AG09309 (cell line): ENCODE data around the gene PC.

Experiments used
- DNase-seq: peaks from one replicate; pipeline ENCODE4 v3.0.0-alpha.2; 2010; ENCODE audit warnings: low read depth
- H3K4me3 ChIP-seq: 2 replicates; pipeline ENCODE4 v1.5.1; 2011; ENCODE audit warnings: mild to moderate bottlenecking, low read depth, low read length, moderate library complexity; ENCODE audit not compliant: control insufficient read depth
- TF ChIP-seq, protein P1 (sequence below): IDR thresholded peaks from 2 replicates; pipeline ENCODE4 v1.5.1; 2011; ENCODE audit warnings: mild to moderate bottlenecking, low read depth, low read length, inconsistent platforms; ENCODE audit not compliant: insufficient read depth, control insufficient read depth; ENCODE audit errors: missing control alignments

PC gene

GRCh38 chr11:66879000-66879399 is 79.2 kb downstream of the PC start:
- TF ChIP-seq, protein P1, sequence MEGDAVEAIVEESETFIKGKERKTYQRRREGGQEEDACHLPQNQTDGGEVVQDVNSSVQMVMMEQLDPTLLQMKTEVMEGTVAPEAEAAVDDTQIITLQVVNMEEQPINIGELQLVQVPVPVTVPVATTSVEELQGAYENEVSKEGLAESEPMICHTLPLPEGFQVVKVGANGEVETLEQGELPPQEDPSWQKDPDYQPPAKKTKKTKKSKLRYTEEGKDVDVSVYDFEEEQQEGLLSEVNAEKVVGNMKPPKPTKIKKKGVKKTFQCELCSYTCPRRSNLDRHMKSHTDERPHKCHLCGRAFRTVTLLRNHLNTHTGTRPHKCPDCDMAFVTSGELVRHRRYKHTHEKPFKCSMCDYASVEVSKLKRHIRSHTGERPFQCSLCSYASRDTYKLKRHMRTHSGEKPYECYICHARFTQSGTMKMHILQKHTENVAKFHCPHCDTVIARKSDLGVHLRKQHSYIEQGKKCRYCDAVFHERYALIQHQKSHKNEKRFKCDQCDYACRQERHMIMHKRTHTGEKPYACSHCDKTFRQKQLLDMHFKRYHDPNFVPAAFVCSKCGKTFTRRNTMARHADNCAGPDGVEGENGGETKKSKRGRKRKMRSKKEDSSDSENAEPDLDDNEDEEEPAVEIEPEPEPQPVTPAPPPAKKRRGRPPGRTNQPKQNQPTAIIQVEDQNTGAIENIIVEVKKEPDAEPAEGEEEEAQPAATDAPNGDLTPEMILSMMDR: no peak
- H3K4me3 ChIP-seq: no peak overlapping the region
- DNase-seq: no peak

DNA sequence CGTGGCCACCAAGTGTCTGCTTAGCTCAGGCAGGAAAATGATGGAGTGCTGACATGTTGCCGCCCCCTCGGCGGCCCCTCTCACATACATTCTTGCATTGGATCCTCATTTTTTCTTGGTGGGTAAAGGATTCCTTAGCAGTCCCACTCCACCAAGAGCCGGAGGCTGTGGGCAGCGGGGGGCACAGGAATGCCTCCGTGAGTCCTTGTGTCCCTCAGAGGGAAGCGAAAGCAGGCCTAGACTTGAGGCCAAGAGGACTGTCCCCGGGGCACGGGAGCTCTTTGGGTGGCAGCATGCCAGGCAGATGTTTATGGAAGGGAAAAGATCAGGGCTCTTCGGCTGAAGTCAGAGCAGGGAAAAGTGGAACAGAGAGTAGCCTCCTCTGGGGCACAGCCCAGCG is 79.7 kb downstream of the PC start:
- no peak for DNase-seq
- H3K4me3 ChIP-seq: no peak overlapping the region
- TF ChIP-seq, protein P1: no peak

DNA sequence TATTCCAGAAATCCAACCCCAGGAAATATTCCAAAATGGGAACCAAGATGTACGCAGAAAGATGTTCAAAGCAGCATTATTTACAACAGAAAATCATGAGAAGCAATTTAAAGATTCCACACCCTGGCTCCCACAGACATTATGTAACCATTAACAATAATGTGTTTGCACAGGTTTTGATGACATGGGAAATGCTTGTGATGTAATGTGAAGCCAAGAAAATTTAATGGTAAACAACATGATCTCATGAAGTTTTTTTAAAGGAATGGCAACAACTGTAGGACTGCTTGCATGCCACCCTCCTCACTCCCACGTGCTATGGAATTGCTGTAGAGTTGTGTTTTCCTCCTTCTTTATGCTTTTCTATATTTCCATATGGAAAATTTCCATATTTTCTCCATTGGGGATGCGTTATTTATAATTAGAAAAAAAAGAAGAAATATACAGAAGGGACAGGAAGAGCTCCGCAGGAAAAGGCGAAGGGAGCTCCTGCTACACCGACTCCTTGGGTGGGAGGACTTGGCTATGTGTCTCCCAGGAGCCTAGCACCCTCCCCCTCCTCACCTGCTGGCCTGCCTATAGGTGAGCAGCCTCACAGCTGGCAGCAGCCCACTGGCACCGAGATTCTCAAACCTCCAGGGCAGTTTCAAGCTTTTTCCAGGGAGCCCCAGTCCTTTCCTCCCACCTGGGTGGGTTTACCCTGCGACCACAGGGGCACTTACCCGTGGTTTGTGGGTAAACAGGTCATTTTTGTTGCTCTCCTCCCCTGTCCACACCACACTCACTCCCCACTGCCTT is 80.4 kb downstream of the PC start:
- no peak for DNase-seq
- H3K4me3 ChIP-seq: no peak overlapping the region
- TF ChIP-seq, protein P1: no peak

GRCh38 chr11:66875378-66875777 is 82.8 kb downstream of the PC start:
- DNase-seq: no peak
- TF ChIP-seq, protein P1: no peak

DNA sequence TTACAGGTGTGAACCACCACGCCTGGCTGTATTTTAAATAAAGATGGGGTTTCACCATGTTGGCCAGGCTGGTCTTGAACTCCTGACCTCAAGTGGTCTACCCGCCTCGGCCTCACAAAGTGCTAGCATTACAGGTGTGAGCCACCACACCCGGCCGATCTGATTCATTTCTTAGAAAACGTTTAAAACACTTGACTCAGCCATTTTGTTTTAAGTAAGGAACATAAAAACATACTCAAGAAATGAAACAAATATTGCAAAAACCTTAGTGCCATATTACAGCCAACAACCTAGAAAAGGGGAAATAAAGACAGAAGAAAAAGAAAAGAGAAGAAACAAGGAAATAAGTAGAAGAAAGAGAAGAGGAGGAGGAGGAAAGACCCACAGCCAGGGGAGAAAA is 84.0 kb downstream of the PC start:
- TF ChIP-seq, protein P1: no peak
- no peak for DNase-seq
- H3K4me3 ChIP-seq: no peak overlapping the region

More at GRCh38 chr11:66875378-66875777, 82.8 kb downstream of the PC start:
- no peak overlapping the region for H3K4me3 ChIP-seq

DNA sequence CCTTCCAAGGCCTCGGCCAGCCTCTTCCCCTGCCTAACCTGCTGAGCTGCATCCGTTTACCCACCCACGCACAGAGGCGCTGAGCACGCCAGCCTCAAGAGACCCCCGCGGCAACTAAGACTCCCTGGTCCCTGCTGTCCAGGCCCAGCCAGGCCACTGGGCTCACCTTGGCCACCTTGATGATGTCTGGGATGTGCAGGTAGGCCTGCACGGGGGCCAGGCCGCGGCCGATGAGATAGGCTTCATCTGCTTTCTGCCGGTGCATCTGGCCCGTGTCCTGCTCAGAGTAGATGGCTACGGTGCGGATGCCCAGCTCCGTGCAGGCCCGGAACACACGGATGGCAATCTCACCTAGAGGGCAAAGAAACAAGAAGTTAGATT is 86.7 kb downstream of the PC start:
- no peak overlapping the region for H3K4me3 ChIP-seq
- no peak for DNase-seq
- TF ChIP-seq, protein P1: no peak
